ENCODE measurements around the gene EIF4G3. TPM values are rescaled to one million over a fixed set of nuclear protein-coding genes. Genes with fewer than 3 reads are reported as not detected.

Gene EIF4G3
- total and polyA plus RNA-seq, 10 of the 15 experiments (the other 5 are each of a cell fraction or from before 2014, with no cell fraction given), result 7.4 to 45.1 (median 29.1) TPM

DNA sequence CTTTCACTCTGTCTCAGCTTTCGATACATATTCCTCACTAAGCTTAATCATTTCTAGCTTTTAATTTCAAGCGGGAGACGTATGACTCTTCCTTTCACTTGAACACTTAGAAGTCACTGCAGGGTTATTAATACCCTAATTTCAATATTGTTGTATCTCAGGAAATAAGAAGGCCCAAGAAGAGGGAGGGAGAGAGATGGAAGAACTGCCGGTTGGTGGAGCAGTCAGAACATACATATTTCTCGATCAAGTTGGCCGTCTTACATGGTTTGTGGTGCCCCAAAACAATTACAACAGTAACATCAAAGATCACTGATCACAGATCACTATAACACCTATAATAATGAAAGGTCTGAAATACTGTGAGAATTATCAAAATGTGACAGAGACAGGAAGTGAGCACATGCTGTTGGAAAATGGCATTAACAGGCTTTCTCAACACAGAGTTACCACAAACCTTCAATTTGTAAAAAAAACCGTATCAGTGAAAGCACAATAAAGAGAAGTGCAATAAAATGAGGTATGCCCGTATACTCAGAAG lies 244.2 kb downstream of the EIF4G3 start (continued):
- TF ChIP-seq, protein P1, sequence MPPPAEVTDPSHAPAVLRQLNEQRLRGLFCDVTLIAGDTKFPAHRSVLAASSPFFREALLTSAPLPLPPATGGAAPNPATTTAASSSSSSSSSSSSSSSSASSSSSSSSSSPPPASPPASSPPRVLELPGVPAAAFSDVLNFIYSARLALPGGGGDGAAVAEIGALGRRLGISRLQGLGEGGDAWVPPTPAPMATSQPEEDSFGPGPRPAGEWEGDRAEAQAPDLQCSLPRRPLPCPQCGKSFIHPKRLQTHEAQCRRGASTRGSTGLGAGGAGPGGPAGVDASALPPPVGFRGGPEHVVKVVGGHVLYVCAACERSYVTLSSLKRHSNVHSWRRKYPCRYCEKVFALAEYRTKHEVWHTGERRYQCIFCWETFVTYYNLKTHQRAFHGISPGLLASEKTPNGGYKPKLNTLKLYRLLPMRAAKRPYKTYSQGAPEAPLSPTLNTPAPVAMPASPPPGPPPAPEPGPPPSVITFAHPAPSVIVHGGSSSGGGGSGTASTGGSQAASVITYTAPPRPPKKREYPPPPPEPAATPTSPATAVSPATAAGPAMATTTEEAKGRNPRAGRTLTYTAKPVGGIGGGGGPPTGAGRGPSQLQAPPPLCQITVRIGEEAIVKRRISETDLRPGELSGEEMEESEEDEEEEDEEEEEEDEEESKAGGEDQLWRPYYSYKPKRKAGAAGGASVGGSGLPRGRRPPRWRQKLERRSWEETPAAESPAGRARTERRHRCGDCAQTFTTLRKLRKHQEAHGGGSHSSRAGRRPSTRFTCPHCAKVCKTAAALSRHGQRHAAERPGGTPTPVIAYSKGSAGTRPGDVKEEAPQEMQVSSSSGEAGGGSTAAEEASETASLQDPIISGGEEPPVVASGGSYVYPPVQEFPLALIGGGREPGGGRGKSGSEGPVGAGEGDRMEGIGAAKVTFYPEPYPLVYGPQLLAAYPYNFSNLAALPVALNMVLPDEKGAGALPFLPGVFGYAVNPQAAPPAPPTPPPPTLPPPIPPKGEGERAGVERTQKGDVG (CRISPR knock-in tag; IDR thresholded peaks at IDR 0.05), result no peak
- TF ChIP-seq ZBED1 (IDR thresholded peaks at IDR 0.05; ENCODE audit: borderline replicate concordance) (no peak; the same call in 1 of the 2 replicates), ETV6 (conservative IDR thresholded peaks at IDR 0.05 in 1 of 2, IDR thresholded peaks at IDR 0.05 in 1 of 2; ENCODE audit: borderline replicate concordance in 1 of 2, low read depth in 1 of 2) (peak in 1 of 2 experiments; percentile 90; a peak in 2 of 4 replicates), CEBPB (IDR thresholded peaks at IDR 0.05; ENCODE audit: borderline replicate concordance in 1 of 2, low read depth in 2 of 2, low read length in 2 of 2) (no peak), HDGF (IDR thresholded peaks at IDR 0.05) (no peak), HCFC1 (IDR thresholded peaks at IDR 0.05; ENCODE audit: low read length) (no peak), LARP7 (IDR thresholded peaks at IDR 0.05) (no peak)

DNA sequence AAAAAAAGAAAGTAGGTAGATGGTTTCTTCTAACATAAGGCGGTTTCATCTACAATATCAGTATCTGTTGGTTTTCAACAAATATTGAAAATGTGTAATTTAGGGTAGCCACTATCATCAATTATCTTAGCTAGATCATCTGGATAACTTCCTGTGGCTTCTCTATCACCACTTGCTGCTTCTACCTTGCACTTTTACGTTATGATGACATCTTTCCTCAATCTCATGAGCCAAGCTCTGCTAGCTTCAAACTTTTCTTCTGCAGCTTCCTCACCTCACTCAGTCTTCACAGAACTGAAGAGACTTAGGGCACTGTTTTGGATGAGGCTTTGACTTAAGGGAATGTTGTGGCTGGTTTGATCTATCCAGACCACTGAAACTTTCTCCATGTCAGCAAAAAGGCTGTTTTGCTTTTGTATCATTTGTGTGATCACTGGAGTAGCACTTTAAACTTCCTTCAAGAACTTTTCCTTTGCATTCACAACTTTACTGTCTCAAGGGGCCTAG lies 244.7 kb downstream of the EIF4G3 start:
- BruUV-seq (replicated peaks), result no TSS peak
- no peaks in the 10 kb centered on the region for H3K27me3 ChIP-seq (replicated peaks in 1 of 2; ENCODE audit: control insufficient read depth in 2 of 2, insufficient read depth in 2 of 2, low read length in 1 of 2)
- H3K79me2 ChIP-seq (ENCODE audit: control insufficient read depth, insufficient read depth, low read length), result no peaks in the 10 kb centered on the region
- H3K4me3 ChIP-seq, result no peak overlapping the region
- no peaks in the 10 kb centered on the region for H4K20me1 ChIP-seq (ENCODE audit: control insufficient read depth, insufficient read depth)
- WGBS (ENCODE audit: insufficient coverage, insufficient replicate concordance, low lambda C conversion rate, missing lambda C conversion rate), result 24% methylated on average over 2 of the region's 2 CpGs
- FAIRE-seq (no peak), ATAC-seq (peak; percentile 53), DNase-seq (ENCODE audit: low read depth, low spot score) (no peak)
- H3K27ac ChIP-seq (ENCODE audit: control insufficient read depth, insufficient read depth), result peak overlapping the region; percentile 16; the same call in 1 of the 2 replicates
- no peak overlapping the region; the same call in 1 of the 2 replicates for H3K9ac ChIP-seq (ENCODE audit: control insufficient read depth, insufficient read depth, low read length)
- H3K36me3 ChIP-seq (ENCODE audit: control insufficient read depth in 2 of 2, insufficient read depth in 2 of 2, low read length in 1 of 2), result peaks cover 0 to 3% of the 10 kb centered on the region in 2 experiments; a peak in 1 of 4 replicates
- SMC1A ChIA-PET (ENCODE audit: uncharacterized antibody, unreplicated experiment), result interaction anchor here (0.6 to 1.0 kb wide), 7 partner anchors 20 to 264 kb away, joined by 3 to 5 read pairs (median 3); no protein-coding TSS in a partner anchor
- intact Hi-C loops (cut with micrococcal nuclease; ENCODE audit: unreplicated experiment), result no loop called here
- peak overlapping the region; percentile 44 for H2AFZ ChIP-seq (ENCODE audit: control insufficient read depth, low read depth, low read length)
- in situ Hi-C loops (cut with MboI), result no loop called here
- RAD21 ChIA-PET (ENCODE audit: unreplicated experiment), result interaction anchor here (0.9 to 2.5 kb wide), 3 partner anchors 32 to 264 kb away, joined by 3 to 10 read pairs (median 4); no protein-coding TSS in a partner anchor
- CTCF ChIA-PET, result interaction anchor here (0.7 to 4.5 kb wide), 8 partner anchors 11 to 466 kb away, joined by 3 to 22 read pairs (median 4); no protein-coding TSS in a partner anchor
- H3K9me3 ChIP-seq (replicated peaks; ENCODE audit: control insufficient read depth, insufficient read depth, low read length), result no peaks in the 10 kb centered on the region
- POLR2A ChIA-PET, result no interaction called here
- H3K4me2 ChIP-seq (ENCODE audit: control insufficient read depth, insufficient read depth), result peak overlapping the region; percentile 46; the same call in 1 of the 2 replicates
- H3K4me1 ChIP-seq (ENCODE audit: control insufficient read depth, insufficient read depth, low read length), result peaks cover 15% of the 10 kb centered on the region
- TF ChIP-seq SRF (IDR thresholded peaks at IDR 0.05; ENCODE audit: low read depth in 2 of 2, low read length in 2 of 2), result no peak
- TF ChIP-seq NFIC (IDR thresholded peaks at IDR 0.05; ENCODE audit: low read depth, low read length), result no peak
- TF ChIP-seq, protein P2, sequence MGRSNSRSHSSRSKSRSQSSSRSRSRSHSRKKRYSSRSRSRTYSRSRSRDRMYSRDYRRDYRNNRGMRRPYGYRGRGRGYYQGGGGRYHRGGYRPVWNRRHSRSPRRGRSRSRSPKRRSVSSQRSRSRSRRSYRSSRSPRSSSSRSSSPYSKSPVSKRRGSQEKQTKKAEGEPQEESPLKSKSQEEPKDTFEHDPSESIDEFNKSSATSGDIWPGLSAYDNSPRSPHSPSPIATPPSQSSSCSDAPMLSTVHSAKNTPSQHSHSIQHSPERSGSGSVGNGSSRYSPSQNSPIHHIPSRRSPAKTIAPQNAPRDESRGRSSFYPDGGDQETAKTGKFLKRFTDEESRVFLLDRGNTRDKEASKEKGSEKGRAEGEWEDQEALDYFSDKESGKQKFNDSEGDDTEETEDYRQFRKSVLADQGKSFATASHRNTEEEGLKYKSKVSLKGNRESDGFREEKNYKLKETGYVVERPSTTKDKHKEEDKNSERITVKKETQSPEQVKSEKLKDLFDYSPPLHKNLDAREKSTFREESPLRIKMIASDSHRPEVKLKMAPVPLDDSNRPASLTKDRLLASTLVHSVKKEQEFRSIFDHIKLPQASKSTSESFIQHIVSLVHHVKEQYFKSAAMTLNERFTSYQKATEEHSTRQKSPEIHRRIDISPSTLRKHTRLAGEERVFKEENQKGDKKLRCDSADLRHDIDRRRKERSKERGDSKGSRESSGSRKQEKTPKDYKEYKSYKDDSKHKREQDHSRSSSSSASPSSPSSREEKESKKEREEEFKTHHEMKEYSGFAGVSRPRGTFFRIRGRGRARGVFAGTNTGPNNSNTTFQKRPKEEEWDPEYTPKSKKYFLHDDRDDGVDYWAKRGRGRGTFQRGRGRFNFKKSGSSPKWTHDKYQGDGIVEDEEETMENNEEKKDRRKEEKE (IDR thresholded peaks at IDR 0.05), result no peak
- TF ChIP-seq IKZF1 (conservative IDR thresholded peaks at IDR 0.05), result peak; percentile 69
- TF ChIP-seq NR2F1 (conservative IDR thresholded peaks at IDR 0.05), result peak; percentile 73; the same call in 1 of the 2 replicates
- TF ChIP-seq EP300 (IDR thresholded peaks at IDR 0.05; ENCODE audit: borderline replicate concordance in 1 of 2, control insufficient read depth in 1 of 2, low read depth in 2 of 2, low read length in 2 of 2), result 0 out of 4 replicates have a peak, but pooled peaks of 1 of the 2 experiments have one; percentile 10

All from GM12878 (cell line).